ENCODE data around the gene PLXNB1. TPM values are rescaled to one million over a fixed set of nuclear protein-coding genes. Genes with fewer than 3 reads are reported as not detected.

PLXNB1 gene
- total RNA-seq, 1 experiment from 2014 or later: 35.6 TPM

DNA sequence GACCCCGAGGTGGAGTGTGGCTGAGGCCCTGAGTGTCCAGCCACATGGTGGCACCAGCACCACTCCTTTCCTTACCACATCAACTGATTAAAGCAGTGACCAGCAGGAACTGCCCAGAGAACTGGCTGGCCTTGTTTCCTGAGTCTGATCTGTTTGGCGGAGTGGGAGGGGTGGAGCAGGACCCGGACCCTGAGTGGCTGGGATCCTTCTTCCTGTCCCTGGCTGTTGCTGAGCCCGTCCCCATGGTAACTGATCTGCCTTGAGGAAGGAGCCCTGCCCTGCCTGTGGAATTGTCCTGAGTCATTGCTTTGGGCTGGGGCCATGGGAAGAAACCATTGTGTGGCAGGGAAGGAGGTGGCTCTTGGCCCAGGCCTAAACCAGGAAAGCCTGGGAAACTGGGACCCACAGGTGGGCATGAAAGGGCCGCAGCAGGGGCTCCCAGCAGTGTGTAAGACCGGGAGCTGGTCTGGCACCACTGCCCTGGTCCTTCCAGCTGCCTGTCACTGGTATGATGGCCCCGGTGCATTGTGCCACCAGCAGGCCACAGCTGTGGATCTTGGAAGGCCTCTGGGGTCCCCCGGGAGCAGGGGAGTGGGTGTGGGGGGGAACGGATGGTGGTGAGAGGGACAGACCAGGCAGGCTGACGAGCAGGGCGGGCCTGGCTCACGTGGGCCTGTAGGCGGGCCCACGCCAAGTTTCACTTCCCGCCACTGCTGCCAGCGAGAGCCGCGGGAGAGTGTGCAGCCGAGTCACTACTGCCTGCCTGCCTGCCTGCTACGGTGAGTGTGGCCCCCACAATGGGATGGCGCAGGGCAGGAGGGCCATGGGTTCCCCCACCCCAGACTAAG, 35.9 kb upstream of the PLXNB1 start:
- peak overlapping the region; percentile 92 for H3K4me2 ChIP-seq (ENCODE audit: low read length)
- peaks cover 16 to 33% of the 10 kb centered on the region in 2 experiments for H3K4me1 ChIP-seq (ENCODE audit: control insufficient read depth in 1 of 2, insufficient read depth in 2 of 2, low read length in 2 of 2)
- H3K36me3 ChIP-seq (ENCODE audit: control insufficient read depth in 1 of 2, insufficient read depth in 2 of 2, low read length in 2 of 2): peaks cover 6 to 18% of the 10 kb centered on the region in 2 experiments; a peak in 3 of 4 replicates
- H3K27ac ChIP-seq (ENCODE audit: low read depth, low read length): peak overlapping the region; percentile 98
- H3K4me3 ChIP-seq (replicated peaks in 1 of 2; ENCODE audit: low read depth in 1 of 2, low read length in 2 of 2): peak overlapping the region; percentile 56 to 60
- H3K9me2 ChIP-seq (ENCODE audit: insufficient read depth): no peaks in the 10 kb centered on the region
- ATAC-seq (peak; percentile 85), DNase-seq (ENCODE audit: low read depth, low spot score) (peak; percentile 96)
- BruUV-seq (replicated peaks): no TSS peak
- intact Hi-C loops (cut with micrococcal nuclease): loop anchor here (1.0 to 2.0 kb wide), 3 partner anchors 42 to 169 kb away; partner anchors contain the start of gene SLC26A6
- POLR2A ChIA-PET: interaction anchor here (1.5 kb wide), 1 partner anchor 19 kb away, joined by 5 read pairs; the partner anchor contains the start of gene ATRIP
- CTCF ChIA-PET: interaction anchor here (3.3 kb wide), 1 partner anchor 84 kb away, joined by 19 read pairs; no protein-coding TSS in a partner anchor
- no peaks in the 10 kb centered on the region for H3K27me3 ChIP-seq (ENCODE audit: insufficient read depth, low read length)
- no peak overlapping the region for H2AFZ ChIP-seq (ENCODE audit: low read depth, low read length, poor library complexity, severe bottlenecking)
- no peaks in the 10 kb centered on the region for H3K9me3 ChIP-seq (ENCODE audit: control insufficient read depth in 1 of 2, insufficient read depth in 1 of 2, low read depth in 1 of 2, low read length in 2 of 2)
- H3K9ac ChIP-seq (ENCODE audit: low read length): peak overlapping the region; percentile 82
- RAD21 ChIA-PET (ENCODE audit: low non-redundant PET in 1 of 2, low total read pairs in 2 of 2, uncharacterized antibody in 2 of 2, unreplicated experiment in 2 of 2): no interaction called here
- TF ChIP-seq ZFX (IDR thresholded peaks at IDR 0.05) (peak; percentile 37; the same call in 1 of the 2 replicates), CBX3 (IDR thresholded peaks at IDR 0.05; ENCODE audit: low read depth) (no peak), ZNF274 (IDR thresholded peaks at IDR 0.05; ENCODE audit: low read depth, low read length) (no peak), YY1 (IDR thresholded peaks at IDR 0.05; ENCODE audit: extremely low read depth, insufficient replicate concordance, low read depth, low read length) (peak; percentile 5), FOSL1 (IDR thresholded peaks at IDR 0.05; ENCODE audit: low read depth) (no peak), POLR2AphosphoS5 (IDR thresholded peaks at IDR 0.05; ENCODE audit: low read depth, low read length) (peak; percentile 58)
- TF ChIP-seq, protein P1, sequence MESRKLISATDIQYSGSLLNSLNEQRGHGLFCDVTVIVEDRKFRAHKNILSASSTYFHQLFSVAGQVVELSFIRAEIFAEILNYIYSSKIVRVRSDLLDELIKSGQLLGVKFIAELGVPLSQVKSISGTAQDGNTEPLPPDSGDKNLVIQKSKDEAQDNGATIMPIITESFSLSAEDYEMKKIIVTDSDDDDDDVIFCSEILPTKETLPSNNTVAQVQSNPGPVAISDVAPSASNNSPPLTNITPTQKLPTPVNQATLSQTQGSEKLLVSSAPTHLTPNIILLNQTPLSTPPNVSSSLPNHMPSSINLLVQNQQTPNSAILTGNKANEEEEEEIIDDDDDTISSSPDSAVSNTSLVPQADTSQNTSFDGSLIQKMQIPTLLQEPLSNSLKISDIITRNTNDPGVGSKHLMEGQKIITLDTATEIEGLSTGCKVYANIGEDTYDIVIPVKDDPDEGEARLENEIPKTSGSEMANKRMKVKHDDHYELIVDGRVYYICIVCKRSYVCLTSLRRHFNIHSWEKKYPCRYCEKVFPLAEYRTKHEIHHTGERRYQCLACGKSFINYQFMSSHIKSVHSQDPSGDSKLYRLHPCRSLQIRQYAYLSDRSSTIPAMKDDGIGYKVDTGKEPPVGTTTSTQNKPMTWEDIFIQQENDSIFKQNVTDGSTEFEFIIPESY (IDR thresholded peaks at IDR 0.05; ENCODE audit: extremely low read depth, insufficient replicate concordance, low read length): peak; percentile 21
- TF ChIP-seq, protein P2, sequence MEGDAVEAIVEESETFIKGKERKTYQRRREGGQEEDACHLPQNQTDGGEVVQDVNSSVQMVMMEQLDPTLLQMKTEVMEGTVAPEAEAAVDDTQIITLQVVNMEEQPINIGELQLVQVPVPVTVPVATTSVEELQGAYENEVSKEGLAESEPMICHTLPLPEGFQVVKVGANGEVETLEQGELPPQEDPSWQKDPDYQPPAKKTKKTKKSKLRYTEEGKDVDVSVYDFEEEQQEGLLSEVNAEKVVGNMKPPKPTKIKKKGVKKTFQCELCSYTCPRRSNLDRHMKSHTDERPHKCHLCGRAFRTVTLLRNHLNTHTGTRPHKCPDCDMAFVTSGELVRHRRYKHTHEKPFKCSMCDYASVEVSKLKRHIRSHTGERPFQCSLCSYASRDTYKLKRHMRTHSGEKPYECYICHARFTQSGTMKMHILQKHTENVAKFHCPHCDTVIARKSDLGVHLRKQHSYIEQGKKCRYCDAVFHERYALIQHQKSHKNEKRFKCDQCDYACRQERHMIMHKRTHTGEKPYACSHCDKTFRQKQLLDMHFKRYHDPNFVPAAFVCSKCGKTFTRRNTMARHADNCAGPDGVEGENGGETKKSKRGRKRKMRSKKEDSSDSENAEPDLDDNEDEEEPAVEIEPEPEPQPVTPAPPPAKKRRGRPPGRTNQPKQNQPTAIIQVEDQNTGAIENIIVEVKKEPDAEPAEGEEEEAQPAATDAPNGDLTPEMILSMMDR (IDR thresholded peaks at IDR 0.05 in 2 of 3, conservative IDR thresholded peaks at IDR 0.05 in 1 of 3; ENCODE audit: borderline replicate concordance in 1 of 3, insufficient read depth in 1 of 3, low read depth in 2 of 3, low read length in 2 of 3): peak in 2 of 3 experiments; percentile 62 to 64; a peak in 4 of 6 replicates
- peaks cover 39% of the 10 kb centered on the region for H3K79me2 ChIP-seq (ENCODE audit: insufficient read depth, low read length)
- H4K20me1 ChIP-seq (ENCODE audit: insufficient read depth): no peaks in the 10 kb centered on the region
